KMS-11 (cell line): ENCODE results near the gene LHX6.

Experiments used
- H2AFZ ChIP-seq: fragments of 200-600 bp; sonication (generic); 2 replicates; pipeline ENCODE4 v1.6.1; 2016; ENCODE audit warnings: antibody characterized with exemption, mixed run types, low read depth
- H3K27ac ChIP-seq: fragments of 200-600 bp; sonication (generic); 2 replicates; pipeline ENCODE4 v1.6.1; 2016; ENCODE audit warnings: mild to moderate bottlenecking, mixed run types
- H3K27me3 ChIP-seq: fragments of 200-600 bp; sonication (generic); 2 replicates; pipeline ENCODE4 v1.6.1; 2017; ENCODE audit warnings: mild to moderate bottlenecking, low read depth, mixed run types, moderate library complexity; ENCODE audit not compliant: insufficient read depth
- H3K36me3 ChIP-seq: fragments of 200-600 bp; sonication (generic); 2 replicates; pipeline ENCODE4 v1.6.1; 2017; ENCODE audit warnings: mild to moderate bottlenecking, mixed run types; ENCODE audit not compliant: insufficient read depth
- H3K4me1 ChIP-seq: fragments of 200-600 bp; sonication (generic); 2 replicates; pipeline ENCODE4 v1.6.1; 2016; ENCODE audit warnings: mild to moderate bottlenecking, low read depth, mixed run types; ENCODE audit not compliant: poor library complexity, severe bottlenecking
- H3K4me2 ChIP-seq: fragments of 200-600 bp; sonication (generic); 2 replicates; pipeline ENCODE4 v1.7.0; 2016; ENCODE audit warnings: mild to moderate bottlenecking, mixed run types
- H3K4me3 ChIP-seq: fragments of 200-600 bp; sonication (generic); IDR thresholded peaks from 2 replicates; pipeline ENCODE4 v1.6.1; 2017; ENCODE audit warnings: low read depth, low read length, mixed read lengths; ENCODE audit not compliant: insufficient read depth
- H3K79me2 ChIP-seq: fragments of 200-600 bp; sonication (generic); 2 replicates; pipeline ENCODE4 v1.6.1; 2016; ENCODE audit warnings: low read depth, mixed run types; ENCODE audit not compliant: insufficient read depth
- H3K9ac ChIP-seq: fragments of 200-600 bp; sonication (generic); 2 replicates; pipeline ENCODE4 v1.6.1; 2016; ENCODE audit warnings: mild to moderate bottlenecking, mixed run types
- H4K20me1 ChIP-seq: fragments of 200-600 bp; sonication (generic); 2 replicates; pipeline ENCODE4 v1.6.1; 2016; ENCODE audit warnings: mild to moderate bottlenecking, mixed run types; ENCODE audit not compliant: insufficient read depth
- TF ChIP-seq, protein P1 (sequence below): fragments of 200-600 bp; sonication (generic); conservative IDR thresholded peaks from 2 replicates; pipeline ENCODE4 v1.6.1; 2017; ENCODE audit warnings: low read depth, mild to moderate bottlenecking, antibody characterized with exemption, low read length, moderate library complexity, mixed read lengths

Gene LHX6

GRCh38 chr9:122223435-122223834 lies 5.3 kb downstream of the LHX6 start:
- no peak overlapping the region for H3K27ac ChIP-seq
- TF ChIP-seq, protein P1, sequence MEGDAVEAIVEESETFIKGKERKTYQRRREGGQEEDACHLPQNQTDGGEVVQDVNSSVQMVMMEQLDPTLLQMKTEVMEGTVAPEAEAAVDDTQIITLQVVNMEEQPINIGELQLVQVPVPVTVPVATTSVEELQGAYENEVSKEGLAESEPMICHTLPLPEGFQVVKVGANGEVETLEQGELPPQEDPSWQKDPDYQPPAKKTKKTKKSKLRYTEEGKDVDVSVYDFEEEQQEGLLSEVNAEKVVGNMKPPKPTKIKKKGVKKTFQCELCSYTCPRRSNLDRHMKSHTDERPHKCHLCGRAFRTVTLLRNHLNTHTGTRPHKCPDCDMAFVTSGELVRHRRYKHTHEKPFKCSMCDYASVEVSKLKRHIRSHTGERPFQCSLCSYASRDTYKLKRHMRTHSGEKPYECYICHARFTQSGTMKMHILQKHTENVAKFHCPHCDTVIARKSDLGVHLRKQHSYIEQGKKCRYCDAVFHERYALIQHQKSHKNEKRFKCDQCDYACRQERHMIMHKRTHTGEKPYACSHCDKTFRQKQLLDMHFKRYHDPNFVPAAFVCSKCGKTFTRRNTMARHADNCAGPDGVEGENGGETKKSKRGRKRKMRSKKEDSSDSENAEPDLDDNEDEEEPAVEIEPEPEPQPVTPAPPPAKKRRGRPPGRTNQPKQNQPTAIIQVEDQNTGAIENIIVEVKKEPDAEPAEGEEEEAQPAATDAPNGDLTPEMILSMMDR = no peak
- no peaks in the 10 kb centered on the region for H3K79me2 ChIP-seq
- H3K9ac ChIP-seq = no peak overlapping the region
- no peak overlapping the region for H2AFZ ChIP-seq
- H3K36me3 ChIP-seq = no peaks in the 10 kb centered on the region
- no peaks in the 10 kb centered on the region for H3K27me3 ChIP-seq
- no peaks in the 10 kb centered on the region for H4K20me1 ChIP-seq
- no peak overlapping the region for H3K4me3 ChIP-seq
- H3K4me2 ChIP-seq = no peak overlapping the region
- no peaks in the 10 kb centered on the region for H3K4me1 ChIP-seq

DNA sequence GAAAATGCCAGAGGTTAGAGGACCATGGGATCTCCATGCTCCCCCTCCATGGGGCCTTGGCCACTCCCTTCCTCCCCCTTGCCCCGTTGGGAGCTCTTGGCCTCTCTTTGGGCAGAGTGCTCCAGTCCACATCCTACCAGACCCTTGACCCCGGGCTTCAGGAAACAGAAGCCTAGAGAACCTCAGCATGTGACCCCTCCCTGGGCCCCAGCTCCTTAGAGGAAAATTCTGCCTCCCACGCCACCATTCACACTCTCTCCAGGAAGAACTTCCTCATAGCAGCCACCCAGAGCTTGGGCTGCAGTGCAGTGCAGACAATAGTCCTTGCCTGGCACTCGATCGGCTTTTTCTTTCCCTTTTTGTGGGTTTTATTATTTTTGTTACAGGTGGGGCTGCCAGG lies 6.0 kb downstream of the LHX6 start:
- no peaks in the 10 kb centered on the region for H4K20me1 ChIP-seq
- H3K79me2 ChIP-seq = no peaks in the 10 kb centered on the region
- H3K27ac ChIP-seq = no peak overlapping the region
- H3K9ac ChIP-seq = no peak overlapping the region
- H3K4me3 ChIP-seq = no peak overlapping the region
- TF ChIP-seq, protein P1 = no peak
- no peak overlapping the region for H3K4me2 ChIP-seq
- H3K4me1 ChIP-seq = no peaks in the 10 kb centered on the region
- H2AFZ ChIP-seq = no peak overlapping the region
- H3K36me3 ChIP-seq = no peaks in the 10 kb centered on the region
- H3K27me3 ChIP-seq = no peaks in the 10 kb centered on the region

DNA sequence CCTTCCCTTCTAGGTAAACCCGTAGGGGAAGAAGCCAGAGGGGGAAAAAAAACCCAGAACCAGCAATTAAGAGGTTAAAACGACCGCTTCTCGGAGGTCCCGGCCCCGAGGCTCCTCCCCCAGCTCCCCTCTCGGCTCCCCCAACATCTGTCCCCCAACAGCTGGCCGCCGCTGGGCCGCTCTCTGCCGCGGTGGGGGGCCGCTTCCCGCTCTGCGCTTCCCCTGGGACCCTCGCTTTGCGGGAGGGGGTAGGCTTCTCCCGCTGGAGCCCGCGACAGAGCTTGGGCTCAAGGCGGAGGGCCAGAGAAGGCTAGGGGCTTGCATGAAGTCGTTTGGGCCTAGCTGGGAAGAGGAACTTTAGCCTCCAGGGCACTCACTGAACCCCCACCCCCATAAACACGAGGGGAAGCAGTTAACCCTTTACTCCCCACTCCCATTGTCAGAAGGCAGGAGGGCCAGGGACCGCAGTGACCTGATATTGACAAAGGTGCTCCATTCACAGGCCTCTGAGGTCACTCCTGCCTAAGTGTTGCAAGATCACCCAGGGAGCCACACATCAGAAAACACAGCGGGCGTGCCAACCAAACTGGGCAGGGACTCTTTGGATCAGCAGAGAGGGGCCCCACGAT lies 7.5 kb downstream of the LHX6 start:
- no peak overlapping the region for H2AFZ ChIP-seq
- no peak overlapping the region for H3K4me3 ChIP-seq
- no peaks in the 10 kb centered on the region for H3K4me1 ChIP-seq
- no peaks in the 10 kb centered on the region for H4K20me1 ChIP-seq
- H3K9ac ChIP-seq = no peak overlapping the region
- H3K79me2 ChIP-seq = no peaks in the 10 kb centered on the region
- TF ChIP-seq, protein P1 = no peak
- no peak overlapping the region for H3K4me2 ChIP-seq
- no peaks in the 10 kb centered on the region for H3K36me3 ChIP-seq
- H3K27ac ChIP-seq = no peak overlapping the region
- no peaks in the 10 kb centered on the region for H3K27me3 ChIP-seq

- no peak overlapping the region for H2AFZ ChIP-seq
- no peak overlapping the region for H3K27ac ChIP-seq
- no peaks in the 10 kb centered on the region for H3K27me3 ChIP-seq
- H3K9ac ChIP-seq = no peak overlapping the region
- H3K79me2 ChIP-seq = no peaks in the 10 kb centered on the region
- no peak overlapping the region for H3K4me3 ChIP-seq
- no peak overlapping the region for H3K4me2 ChIP-seq
- no peaks in the 10 kb centered on the region for H3K4me1 ChIP-seq
- H3K36me3 ChIP-seq = no peaks in the 10 kb centered on the region
- H4K20me1 ChIP-seq = no peaks in the 10 kb centered on the region
- TF ChIP-seq, protein P1 = no peak
Observed at GRCh38 chr9:122220673-122221182, 8.0 kb downstream of the LHX6 start.
